ENCODE data around the gene RNPEPL1. TPM values are rescaled to one million over a fixed set of nuclear protein-coding genes. Genes with fewer than 3 reads are reported as not detected.
"Not testable (repeated sequence)": the region's sequence is repeated elsewhere in the genome, so short reads cannot be mapped to it uniquely, and the experiment has no call there.

The RNPEPL1 gene
- total RNA-seq, 1 donor from 2014 or later = 22.7 TPM

DNA sequence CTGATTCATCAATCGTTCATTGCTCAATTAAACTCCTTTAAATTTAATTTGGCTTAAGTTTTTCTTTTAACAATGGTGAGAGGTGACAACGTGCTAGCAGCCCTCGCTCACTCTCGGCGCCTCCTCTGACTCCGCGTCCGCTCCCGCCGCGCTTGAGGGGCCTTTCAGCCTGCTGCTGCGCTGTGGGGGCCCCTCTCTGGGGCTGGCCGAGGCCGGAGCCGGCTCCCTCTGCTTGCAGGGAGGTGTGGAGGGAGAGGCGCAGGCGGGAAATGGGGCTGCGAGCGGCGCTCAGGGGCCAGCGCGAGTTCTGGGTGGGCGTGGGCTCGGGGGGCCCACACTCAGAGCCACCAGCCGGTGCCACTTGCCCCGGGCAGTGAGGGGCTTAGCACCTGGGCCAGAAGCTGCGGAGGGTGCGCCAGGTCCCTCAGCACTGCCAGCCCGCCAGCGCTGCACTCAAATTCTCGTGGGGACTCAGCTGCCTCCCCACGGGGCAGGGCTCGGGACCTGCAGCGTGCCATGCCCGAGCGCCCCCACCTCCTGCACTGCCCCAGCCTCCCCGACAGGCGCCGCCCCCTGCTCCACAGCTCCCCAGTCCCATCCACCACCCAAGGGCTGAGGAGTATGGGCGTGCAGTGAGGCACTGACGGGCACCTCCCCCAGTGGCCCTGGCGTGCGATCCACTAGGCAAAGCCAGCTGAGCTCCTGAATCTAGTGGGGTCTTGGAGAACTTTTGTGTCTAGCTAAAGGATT, 30.1 kb upstream of the RNPEPL1 start:
- peaks cover 20% of the 10 kb centered on the region for H3K36me3 Mint-ChIP-seq (ENCODE audit: low read depth, unreplicated experiment)
- no peaks in the 10 kb centered on the region for H3K4me1 ChIP-seq (ENCODE audit: insufficient read depth, low read length)
- no peak for FAIRE-seq
- no peak for DNase-seq (ENCODE audit: low read depth)
- H4K20me1 ChIP-seq (ENCODE audit: insufficient read depth, low read length) = no peaks in the 10 kb centered on the region
- H3K9ac ChIP-seq (ENCODE audit: low read length) = no peak overlapping the region
- H3K27me3 Mint-ChIP-seq (ENCODE audit: low read depth, unreplicated experiment) = no peaks in the 10 kb centered on the region
- no peak overlapping the region for H3K27ac Mint-ChIP-seq (ENCODE audit: unreplicated experiment)
- no peak overlapping the region for H3K27ac ChIP-seq (ENCODE audit: low read depth, low read length)
- no peaks in the 10 kb centered on the region for H3K79me2 ChIP-seq (ENCODE audit: insufficient read depth, low read length)
- peaks cover 16% of the 10 kb centered on the region for H3K9me3 Mint-ChIP-seq (ENCODE audit: unreplicated experiment)
- no peaks in the 10 kb centered on the region for H3K4me1 Mint-ChIP-seq (ENCODE audit: low read depth, unreplicated experiment)
- TF ChIP-seq EZH2 (IDR thresholded peaks at IDR 0.05; ENCODE audit: insufficient read depth, low read length) = no peak
- TF ChIP-seq, protein P1, sequence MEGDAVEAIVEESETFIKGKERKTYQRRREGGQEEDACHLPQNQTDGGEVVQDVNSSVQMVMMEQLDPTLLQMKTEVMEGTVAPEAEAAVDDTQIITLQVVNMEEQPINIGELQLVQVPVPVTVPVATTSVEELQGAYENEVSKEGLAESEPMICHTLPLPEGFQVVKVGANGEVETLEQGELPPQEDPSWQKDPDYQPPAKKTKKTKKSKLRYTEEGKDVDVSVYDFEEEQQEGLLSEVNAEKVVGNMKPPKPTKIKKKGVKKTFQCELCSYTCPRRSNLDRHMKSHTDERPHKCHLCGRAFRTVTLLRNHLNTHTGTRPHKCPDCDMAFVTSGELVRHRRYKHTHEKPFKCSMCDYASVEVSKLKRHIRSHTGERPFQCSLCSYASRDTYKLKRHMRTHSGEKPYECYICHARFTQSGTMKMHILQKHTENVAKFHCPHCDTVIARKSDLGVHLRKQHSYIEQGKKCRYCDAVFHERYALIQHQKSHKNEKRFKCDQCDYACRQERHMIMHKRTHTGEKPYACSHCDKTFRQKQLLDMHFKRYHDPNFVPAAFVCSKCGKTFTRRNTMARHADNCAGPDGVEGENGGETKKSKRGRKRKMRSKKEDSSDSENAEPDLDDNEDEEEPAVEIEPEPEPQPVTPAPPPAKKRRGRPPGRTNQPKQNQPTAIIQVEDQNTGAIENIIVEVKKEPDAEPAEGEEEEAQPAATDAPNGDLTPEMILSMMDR (IDR thresholded peaks at IDR 0.05; ENCODE audit: insufficient read depth, low read depth, low read length) = no peak
- no peaks in the 10 kb centered on the region for H3K9me3 ChIP-seq (ENCODE audit: insufficient read depth, low read depth, low read length)
- no peak overlapping the region for H2AFZ ChIP-seq (ENCODE audit: low read depth, low read length)
- H3K27me3 ChIP-seq (ENCODE audit: insufficient read depth, low read length) = no peaks in the 10 kb centered on the region
- H3K4me3 Mint-ChIP-seq (ENCODE audit: unreplicated experiment) = no peak overlapping the region
- no peak overlapping the region for H3K4me2 ChIP-seq (ENCODE audit: low read length)
- H3K36me3 ChIP-seq (ENCODE audit: insufficient read depth, low read length) = no peaks in the 10 kb centered on the region
- no peak overlapping the region for H3K4me3 ChIP-seq (ENCODE audit: insufficient read depth, low read depth, low read length)

DNA sequence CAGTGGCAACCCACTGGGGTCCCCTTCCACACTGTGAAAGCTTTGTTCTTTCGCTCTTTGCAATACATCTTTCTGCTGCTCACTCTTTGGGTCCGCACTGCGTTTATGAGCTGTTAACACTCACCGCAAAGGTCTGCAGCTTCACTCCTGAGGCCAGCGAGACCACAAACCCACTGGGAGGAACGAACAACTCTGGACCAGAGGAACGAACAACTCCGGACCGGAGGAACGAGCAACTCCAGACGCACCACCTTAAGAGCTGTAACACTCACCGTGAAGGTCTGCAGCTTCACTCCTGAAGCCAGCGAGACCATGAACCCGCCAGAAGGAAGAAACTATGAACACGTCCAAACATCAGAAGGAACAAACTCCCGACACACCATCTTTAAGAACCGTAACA, 29.2 kb upstream of the RNPEPL1 start:
- not testable (repeated sequence) for H2AFZ ChIP-seq (ENCODE audit: low read depth, low read length); H3K27me3 Mint-ChIP-seq (ENCODE audit: low read depth, unreplicated experiment); H3K79me2 ChIP-seq (ENCODE audit: insufficient read depth, low read length); H3K4me1 Mint-ChIP-seq (ENCODE audit: low read depth, unreplicated experiment); FAIRE-seq; H3K9me3 ChIP-seq (ENCODE audit: insufficient read depth, low read depth, low read length); H3K4me1 ChIP-seq (ENCODE audit: insufficient read depth, low read length); H3K4me3 Mint-ChIP-seq (ENCODE audit: unreplicated experiment); H3K36me3 ChIP-seq (ENCODE audit: insufficient read depth, low read length); H3K27ac Mint-ChIP-seq (ENCODE audit: unreplicated experiment); H3K27me3 ChIP-seq (ENCODE audit: insufficient read depth, low read length); H3K9ac ChIP-seq (ENCODE audit: low read length); H3K4me2 ChIP-seq (ENCODE audit: low read length); H4K20me1 ChIP-seq (ENCODE audit: insufficient read depth, low read length); H3K27ac ChIP-seq (ENCODE audit: low read depth, low read length); H3K4me3 ChIP-seq (ENCODE audit: insufficient read depth, low read depth, low read length); DNase-seq (ENCODE audit: low read depth)
- Mint-ChIP-seq H3K9me3 (ENCODE audit: unreplicated experiment) (peaks cover 12% of the 10 kb centered on the region), H3K36me3 (ENCODE audit: low read depth, unreplicated experiment) (peaks cover 20% of the 10 kb centered on the region)

DNA sequence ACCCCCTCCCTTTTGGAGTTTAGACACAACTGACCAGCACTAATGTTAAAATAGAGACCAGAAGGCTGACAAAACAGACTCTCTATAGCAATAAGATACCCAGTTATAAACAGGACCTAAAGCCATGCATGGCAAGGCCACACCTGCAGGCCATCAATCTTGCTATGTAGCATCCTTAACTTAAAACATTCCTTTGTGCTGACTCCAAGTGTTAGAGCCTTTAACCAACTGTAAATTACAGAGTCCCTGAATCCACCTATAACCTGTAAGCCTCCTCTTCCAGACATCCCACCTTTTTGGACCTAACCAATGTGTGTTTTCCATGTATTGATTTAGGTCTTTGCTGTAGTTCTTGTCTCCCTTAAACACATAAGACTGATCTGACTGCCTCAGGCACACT, 28.4 kb upstream of the RNPEPL1 start:
- H3K4me3 Mint-ChIP-seq (ENCODE audit: unreplicated experiment) = no peak overlapping the region
- no peak overlapping the region for H3K27ac Mint-ChIP-seq (ENCODE audit: unreplicated experiment)
- no peak overlapping the region for H3K4me2 ChIP-seq (ENCODE audit: low read length)
- no peak for DNase-seq (ENCODE audit: low read depth)
- no peaks in the 10 kb centered on the region for H3K4me1 Mint-ChIP-seq (ENCODE audit: low read depth, unreplicated experiment)
- no peaks in the 10 kb centered on the region for H3K4me1 ChIP-seq (ENCODE audit: insufficient read depth, low read length)
- H3K36me3 Mint-ChIP-seq (ENCODE audit: low read depth, unreplicated experiment) = peaks cover 21% of the 10 kb centered on the region
- TF ChIP-seq, protein P1 (IDR thresholded peaks at IDR 0.05; ENCODE audit: insufficient read depth, low read depth, low read length) = no peak
- no peak for TF ChIP-seq EZH2 (IDR thresholded peaks at IDR 0.05; ENCODE audit: insufficient read depth, low read length)
- FAIRE-seq = no peak
- H3K36me3 ChIP-seq (ENCODE audit: insufficient read depth, low read length) = no peaks in the 10 kb centered on the region
- no peak overlapping the region for H3K27ac ChIP-seq (ENCODE audit: low read depth, low read length)
- H3K9me3 Mint-ChIP-seq (ENCODE audit: unreplicated experiment) = peaks cover 9% of the 10 kb centered on the region
- no peaks in the 10 kb centered on the region for H4K20me1 ChIP-seq (ENCODE audit: insufficient read depth, low read length)
- H3K9ac ChIP-seq (ENCODE audit: low read length) = no peak overlapping the region
- H3K79me2 ChIP-seq (ENCODE audit: insufficient read depth, low read length) = no peaks in the 10 kb centered on the region
- no peaks in the 10 kb centered on the region for H3K9me3 ChIP-seq (ENCODE audit: insufficient read depth, low read depth, low read length)
- no peak overlapping the region for H2AFZ ChIP-seq (ENCODE audit: low read depth, low read length)
- no peaks in the 10 kb centered on the region for H3K27me3 ChIP-seq (ENCODE audit: insufficient read depth, low read length)
- H3K4me3 ChIP-seq (ENCODE audit: insufficient read depth, low read depth, low read length) = no peak overlapping the region
- no peaks in the 10 kb centered on the region for H3K27me3 Mint-ChIP-seq (ENCODE audit: low read depth, unreplicated experiment)
